ENCODE measurements around the gene SLC66A2.
"Not testable (repeated sequence)": the region's sequence is repeated elsewhere in the genome, so short reads cannot be mapped to it uniquely, and the experiment has no call there.

Gene SLC66A2

DNA sequence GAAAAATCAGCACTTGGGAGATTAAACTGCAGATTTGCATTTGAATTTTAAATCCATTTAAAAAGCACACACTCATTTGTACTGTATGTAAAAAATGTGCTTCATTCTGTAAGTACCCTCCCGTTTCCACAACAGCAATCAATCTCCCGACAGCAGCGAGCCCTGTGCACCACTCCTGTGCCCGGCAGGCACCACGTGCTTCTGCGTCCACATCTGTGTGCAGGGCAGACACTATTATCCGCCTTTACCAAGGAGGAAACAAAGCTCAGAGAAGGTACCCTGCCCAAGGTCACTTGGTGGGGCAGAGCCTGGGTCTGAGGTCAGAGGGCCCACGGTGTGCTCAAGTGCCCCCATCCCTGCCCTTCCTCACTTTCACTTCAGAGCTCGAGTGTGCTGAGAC is 20.5 kb upstream of the SLC66A2 start:
- FAIRE-seq (no peak), DNase-seq (ENCODE audit: extremely low spot score, insufficient read length, low read depth) (no peak)

DNA sequence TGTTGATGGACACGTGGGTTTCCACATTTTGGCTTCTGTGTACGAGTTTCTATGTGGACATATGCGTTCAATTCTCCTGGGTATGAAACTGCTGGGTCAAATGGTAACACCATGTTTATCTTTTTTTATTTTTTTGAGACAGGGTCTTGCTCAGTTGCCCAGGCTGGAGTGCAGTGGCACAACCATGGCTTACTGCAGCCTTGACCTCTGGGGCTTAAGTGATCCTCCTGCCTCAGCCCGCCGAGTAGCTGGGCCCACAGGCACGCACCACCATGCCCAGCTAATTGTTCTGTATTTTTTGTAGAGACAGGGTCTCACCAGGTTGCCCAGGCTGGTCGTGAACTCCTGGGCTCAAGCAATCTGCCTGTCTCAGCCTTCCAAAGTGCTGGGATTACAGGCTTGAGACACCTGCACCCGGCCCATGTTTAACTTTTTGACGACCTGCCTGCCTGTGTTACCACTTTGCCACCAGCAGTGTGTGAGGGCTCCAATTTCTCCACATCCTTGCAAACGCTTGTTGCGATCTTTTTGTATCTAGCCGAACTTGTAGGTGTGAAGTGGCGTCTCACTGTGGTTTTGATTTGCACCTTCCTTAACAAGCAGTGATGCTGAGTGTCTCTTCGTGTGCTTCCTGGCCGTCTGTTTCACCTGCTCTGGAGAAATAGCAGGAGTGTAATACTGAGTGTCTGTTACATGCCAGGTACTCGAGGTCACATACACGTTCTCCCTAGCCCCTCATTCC is 19.9 kb upstream of the SLC66A2 start:
- DNase-seq (ENCODE audit: extremely low spot score, insufficient read length, low read depth) (no peak), FAIRE-seq (no peak)

DNA sequence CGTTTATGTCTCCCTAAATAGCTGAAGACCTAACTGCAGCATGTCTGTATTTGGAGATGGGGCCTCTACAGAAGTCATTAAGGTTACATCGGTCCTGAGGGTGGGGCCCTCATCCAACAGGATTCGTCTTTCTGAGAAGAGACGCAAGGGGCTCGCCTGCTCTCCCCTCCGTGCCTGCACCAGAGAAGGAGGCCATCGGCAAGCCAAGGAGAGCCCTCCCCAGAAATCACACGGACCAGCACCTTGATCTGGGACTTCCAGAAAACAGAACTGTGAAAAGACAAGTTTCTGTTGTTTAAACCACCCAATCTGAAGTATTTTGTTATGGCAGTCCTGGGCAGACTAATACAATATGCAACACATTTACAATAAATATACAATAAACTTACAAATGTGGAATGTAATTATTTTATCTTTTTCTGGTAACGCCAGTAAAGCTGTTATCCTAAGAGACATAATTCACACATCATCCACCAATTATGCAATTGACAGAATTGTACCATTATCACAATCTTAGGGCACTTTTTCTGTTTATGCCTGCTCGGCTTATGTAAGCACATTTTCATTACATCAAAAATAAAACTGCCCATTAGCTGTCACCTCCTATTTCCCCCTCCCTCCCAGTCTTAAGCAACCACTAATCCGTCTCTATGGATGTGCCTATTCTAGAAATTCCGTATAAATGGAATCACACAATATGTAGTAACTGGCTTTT is 19.1 kb upstream of the SLC66A2 start:
- FAIRE-seq (no peak), DNase-seq (ENCODE audit: extremely low spot score, insufficient read length, low read depth) (no peak)

DNA sequence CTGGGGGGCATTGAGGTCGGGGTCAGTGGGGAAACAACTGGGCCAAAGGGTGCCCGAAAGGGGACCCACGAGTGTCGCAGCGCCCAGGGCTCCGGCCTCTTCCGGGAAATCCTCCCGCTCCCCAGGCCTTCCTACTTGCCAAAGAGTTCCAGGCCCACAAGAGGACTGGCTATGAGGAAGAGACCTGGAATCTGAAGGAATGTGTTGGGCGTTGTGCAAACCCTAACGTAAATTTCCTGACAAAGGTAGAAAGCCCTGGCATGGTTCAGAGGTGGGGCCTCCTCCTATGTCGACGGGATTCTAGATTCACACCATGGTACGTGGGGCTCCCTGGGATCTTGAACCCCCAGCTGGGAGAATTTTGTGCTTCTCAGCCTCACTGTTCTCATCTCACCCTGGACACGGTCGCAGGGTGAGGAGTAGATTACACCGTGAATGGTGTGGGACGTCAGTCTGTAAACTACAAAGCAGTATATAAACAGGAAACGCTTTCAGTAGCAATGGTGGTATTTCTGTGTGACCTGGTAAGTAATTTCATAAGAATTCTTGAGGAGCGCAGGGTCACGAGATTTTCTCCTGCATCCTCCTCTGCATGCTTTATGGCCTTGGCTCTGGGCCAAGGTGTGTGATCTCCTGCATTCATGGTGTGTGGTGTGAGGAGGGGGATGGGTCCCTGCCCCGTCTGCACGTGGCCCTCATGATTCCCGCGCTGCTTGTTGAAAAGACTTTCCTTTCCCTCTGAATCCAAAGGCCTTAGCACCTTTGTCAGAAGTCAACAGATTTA is 13.9 kb upstream of the SLC66A2 start:
- DNase-seq (ENCODE audit: extremely low spot score, insufficient read length, low read depth) (no peak), FAIRE-seq (peak; percentile 69)

DNA sequence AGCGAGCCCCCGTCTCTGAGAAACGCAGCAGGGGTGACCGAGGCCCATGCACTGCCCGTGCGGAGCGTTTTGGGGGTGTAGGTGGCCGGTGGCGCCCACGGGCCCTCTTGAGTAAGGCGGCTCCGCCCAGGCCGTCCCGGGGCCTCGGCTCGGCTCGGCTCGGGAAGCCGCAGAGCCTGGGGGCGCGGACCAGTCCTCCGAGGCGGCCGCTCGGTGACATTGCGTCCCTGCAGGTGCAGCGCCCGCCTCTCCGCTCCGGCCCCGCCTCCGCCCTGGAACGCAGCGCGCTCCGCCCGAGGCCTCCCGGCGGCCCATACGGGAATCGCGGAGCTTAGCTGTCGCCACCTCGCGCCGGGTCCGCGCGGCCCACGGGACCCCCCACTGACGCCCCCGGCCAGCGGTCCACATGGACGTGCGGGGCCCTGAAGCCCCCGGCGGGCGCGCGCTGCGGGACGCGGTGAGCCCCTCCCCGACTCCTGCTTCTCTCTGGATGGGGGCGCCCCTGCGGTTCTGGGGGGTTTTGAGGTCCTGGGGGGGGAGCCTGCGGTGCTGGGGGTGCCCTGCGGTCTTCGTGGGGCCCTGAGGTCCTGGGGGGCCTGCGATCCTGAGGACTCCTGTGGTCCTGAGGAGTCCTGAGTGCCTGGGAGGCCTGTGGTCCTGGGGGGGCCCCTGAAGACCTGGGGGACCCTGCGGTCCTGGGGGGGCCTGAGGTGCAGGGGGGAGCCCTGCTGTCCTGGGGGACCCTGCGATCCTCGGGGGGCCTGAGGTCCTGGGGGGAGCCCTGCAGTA is 13.1 kb upstream of the SLC66A2 start, which contains the start of gene HSBP1L1:
Gene HSBP1L1, plus strand, starts transcription at position 314 of the 789 bp plus-strand sequence. Its CDS starts 93 bp downstream, at position 407.
- no peak for DNase-seq (ENCODE audit: extremely low spot score, insufficient read length, low read depth)
- peak; percentile 49 for FAIRE-seq

DNA sequence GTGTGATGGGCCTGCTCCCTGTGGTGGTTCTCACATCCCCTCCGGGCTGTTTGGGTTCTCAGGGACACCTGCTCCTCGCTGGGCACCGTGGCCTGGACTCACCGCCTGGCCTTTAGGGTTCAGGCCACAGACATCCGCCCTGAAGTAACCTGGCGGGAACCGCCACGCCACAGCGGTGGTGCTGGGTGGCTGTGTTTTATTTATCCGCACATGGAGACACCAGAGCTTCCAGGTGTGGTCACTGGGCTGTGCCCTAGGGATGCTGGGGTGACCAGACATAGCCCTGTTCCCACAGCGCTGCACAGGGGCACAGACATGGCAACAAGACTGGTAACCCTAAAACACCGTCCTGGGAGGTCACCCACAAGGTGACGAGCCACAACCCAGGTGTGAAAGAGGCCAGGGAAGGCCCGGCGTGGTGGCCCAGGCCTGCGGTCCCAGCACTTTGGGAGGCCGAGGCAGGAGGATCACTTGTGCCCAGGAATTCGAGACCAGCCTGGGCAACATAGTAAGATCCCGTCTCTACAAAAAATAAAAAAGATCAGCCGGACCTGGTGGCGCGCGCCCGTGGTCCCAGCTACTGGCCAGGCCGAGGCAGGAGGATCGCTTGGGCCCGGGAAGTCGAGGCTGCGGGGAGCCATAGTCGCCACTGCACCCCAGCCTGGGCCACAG is 12.3 kb upstream of the SLC66A2 start:
- no peak for DNase-seq (ENCODE audit: extremely low spot score, insufficient read length, low read depth)
- FAIRE-seq: no peak

DNA sequence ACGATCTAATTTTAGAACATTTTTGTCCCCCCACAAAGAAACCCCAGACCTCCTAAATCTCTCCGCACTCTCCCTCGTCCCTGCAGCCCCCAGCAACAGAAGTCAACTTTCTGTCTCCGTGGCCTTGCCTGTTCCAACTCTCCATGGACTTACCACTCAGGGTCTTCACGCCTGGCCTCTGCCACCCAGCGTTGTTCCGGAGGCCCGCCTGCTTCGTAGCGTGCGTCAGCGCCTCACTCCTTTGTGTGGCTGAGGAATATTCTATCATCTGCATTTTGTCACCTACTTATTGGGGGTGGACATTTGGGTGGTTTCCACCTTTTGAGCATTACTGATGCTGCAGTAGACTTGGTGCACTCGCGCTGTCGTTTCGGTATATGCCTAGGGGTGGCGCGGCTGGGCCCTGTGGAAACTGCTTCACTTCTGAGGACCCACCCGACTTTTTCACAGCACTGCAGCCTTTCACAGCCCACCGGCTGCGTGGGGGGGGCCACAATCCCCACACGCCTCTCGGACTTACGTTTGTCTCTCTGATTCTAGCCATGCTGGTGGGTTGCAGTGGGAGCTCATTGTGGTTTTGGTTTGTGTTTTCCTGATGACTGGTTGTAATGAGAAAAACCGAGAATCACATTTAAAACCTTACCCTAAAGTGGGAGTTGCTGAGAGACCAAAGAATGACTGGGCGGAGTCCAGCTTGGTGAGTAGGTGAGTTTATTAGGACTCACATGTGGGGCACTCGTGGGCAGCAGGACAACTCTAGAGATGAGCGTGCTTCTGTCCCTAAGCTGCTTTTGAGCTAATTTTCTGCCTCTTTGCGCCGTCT is 11.6 kb upstream of the SLC66A2 start:
- peak; percentile 84 for FAIRE-seq
- no peak for DNase-seq (ENCODE audit: extremely low spot score, insufficient read length, low read depth)

DNA sequence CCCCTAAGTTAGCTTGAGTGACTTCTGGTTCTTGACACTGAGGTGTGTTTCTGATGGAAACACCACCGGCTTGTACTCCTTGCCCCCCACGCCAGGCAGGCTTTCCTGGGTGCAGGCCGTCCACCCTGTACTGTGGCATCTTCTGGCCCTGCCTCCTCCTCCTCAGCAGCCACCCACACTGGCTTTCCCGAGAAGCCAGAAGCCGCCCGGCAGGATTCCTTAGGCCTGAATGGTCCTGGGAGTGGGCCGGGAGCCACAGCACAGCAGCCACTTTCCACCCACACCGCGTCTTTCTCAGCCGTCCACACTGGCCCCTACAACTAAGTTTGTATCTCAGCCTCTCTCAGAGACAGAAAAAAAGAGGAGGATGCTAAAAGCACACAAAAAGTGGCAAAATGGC is 10.9 kb upstream of the SLC66A2 start:
- DNase-seq (ENCODE audit: extremely low spot score, insufficient read length, low read depth): no peak
- FAIRE-seq: no peak

DNA sequence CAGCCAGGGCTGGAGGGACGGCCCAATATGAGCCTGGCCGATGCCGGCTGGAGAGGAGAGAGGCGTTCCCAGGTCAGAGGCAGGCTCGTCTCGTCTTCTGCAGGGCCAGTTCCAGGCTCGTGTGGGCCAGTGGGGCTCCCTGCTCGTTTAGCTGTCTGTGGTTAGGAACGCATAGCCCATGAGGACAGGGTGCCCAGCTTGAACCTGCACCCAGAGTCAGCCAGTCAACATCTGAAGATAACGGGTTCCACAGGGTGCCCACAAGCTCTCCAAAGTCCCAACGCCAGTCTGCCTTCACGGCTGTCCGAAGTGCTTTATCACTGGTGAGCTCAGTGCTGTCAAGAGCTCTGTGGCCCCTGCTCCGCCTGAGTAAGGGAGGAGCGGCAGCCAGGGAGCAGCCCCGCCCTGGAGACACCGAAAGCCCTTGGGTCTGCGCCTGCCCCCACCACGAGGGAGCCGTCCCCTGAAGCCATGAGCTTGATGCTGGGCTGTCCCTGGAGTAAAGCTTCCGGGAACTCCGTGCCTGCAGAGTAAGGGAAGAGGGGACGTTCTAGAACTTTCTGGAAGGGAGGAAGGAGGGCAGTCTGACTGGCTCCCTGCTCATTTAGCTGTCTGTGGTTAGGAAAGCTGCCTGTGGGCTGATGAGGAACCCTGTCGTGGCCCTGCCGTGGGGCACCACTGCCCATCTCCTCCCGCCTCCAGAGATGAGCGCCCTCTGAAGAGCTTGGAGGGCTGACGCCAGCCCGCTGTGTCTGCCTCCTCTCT is 10.3 kb upstream of the SLC66A2 start:
- DNase-seq (ENCODE audit: extremely low spot score, insufficient read length, low read depth) (no peak), FAIRE-seq (no peak)

DNA sequence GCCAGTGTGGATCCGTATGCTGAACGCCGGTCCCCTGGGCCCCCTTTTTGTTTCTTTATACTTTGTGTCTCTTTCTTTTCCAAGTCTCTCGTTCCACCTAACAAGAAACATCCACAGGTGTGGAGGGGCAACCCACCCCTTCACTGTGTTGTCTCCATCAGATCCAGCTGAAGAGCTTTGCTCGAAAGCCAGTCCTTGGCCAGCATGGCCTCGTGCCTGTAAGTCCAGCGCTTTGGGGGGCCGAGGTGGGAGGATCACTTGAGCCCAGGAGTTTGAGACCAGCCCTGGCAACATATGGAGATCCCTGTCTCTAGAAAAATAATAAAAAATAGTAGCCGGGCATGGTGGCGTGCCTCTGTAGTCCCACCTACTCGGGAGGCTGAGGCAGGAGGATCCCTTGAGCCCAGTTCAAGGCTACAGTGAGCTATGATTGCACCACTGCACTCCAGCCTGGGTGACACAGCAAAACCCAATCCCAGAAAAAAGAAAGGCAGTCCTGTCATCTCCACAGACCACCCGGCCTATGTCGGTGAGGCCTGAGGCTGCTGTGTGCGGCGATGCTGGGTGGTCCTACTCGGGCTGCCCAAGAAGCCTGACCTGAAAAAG is 9.6 kb upstream of the SLC66A2 start:
- DNase-seq (ENCODE audit: extremely low spot score, insufficient read length, low read depth) (no peak), FAIRE-seq (no peak)

DNA sequence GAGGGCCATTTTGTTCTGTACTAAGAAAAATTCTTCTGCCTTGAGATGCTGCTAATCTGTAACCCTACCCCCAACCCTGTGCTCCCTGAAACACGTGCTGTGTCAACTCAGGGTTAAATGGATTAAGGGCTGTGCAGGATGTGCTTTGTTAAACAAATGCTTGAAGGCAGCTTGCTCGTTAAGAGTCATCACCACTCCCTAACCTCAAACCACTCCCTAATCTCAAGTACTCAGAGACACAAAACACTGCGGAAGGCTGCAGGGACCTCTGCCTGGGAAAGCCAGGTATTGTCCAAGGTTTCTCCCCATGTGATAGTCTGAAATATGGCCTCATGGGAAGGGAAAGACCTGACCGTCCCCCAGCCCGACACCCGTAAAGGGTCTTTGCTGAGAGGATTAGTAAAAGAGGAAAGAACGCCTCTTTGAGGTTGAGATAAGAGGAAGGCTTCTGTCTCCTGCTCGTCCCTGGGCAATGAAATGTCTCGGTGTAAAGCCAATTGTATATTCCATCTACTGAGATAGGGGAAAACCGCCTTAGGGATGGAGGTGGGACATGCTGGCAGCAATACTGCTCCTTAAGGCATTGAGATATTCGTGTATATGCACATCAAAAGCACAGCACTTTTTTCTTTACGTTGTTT is 8.8 kb upstream of the SLC66A2 start:
- not testable (repeated sequence) for DNase-seq (ENCODE audit: extremely low spot score, insufficient read length, low read depth); FAIRE-seq

DNA sequence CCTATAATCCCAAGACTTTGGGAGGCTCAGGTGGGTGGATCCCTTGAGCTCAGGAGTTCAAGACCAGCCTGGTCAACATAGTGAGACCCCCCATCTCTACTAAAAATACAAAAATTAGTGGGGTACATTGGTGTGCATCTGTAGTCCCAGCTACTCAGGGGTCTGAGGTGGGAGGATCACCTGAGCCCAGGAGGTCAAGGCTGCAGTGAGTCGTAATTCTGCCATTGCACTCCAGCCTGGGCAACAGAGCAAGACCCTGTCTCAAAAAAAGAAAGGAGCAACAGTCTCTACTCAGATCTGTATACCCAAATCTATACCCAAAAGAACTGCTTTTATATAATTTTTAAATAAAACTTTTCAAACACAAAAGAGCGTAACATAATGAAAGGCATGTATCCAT is 7.5 kb upstream of the SLC66A2 start:
- no peak for FAIRE-seq
- no peak for DNase-seq (ENCODE audit: extremely low spot score, insufficient read length, low read depth)

DNA sequence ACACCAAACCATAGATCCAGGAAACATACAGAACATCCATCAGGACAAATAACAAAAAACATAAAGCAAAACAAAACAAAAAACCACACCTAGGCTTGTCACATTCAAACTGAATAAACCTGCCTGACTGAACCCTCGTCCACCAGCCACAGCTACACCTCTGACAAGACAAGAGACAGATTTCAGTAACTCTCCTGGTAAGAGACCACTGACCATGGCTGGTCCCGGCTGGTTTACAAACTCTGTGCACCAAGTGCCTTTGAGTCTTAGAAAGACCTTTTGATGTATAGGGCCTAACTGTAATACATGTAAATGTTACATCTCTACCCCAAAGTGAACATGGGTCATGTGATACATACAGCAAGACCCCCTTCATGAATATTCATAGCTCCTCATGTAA is 4.8 kb upstream of the SLC66A2 start:
- FAIRE-seq: no peak
- DNase-seq (ENCODE audit: extremely low spot score, insufficient read length, low read depth): no peak

DNA sequence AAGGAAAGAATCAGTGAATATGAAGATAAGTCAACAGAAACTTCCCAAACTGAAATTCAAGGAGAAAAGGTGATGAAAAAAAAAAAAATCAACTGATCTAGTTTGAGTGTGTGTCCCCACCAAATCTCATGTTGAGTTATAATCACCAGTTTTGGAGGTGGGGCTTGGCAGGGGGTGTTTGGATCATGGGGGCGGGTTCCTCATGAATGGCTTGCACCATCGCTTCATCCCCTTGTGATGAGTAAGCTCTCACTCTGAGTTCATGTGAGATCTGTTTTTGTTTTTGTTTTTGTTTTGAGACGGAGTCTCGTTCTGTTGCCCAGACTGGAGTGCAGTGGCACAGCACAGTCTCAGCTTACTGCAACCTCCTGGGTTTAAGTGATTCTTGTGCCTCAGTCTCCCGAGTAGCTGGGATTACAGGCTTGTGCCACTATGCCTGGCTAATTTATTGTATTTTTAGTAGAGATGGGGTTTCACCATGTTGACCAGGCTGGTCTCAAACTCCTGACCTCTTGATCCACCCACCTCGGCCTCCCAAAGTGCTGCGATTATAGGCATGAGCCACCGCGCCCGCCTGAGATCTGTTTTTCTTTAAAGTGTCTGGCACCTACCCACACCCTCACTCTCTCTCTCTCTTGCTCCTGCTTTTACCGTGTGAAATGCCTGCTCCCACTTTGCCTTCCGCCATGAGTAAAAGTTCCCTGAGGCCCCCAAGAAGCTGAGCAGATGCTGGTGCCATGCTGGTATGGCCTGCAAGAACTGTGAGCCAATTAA is 4.0 kb upstream of the SLC66A2 start:
- no peak for DNase-seq (ENCODE audit: extremely low spot score, insufficient read length, low read depth)
- FAIRE-seq: no peak

DNA sequence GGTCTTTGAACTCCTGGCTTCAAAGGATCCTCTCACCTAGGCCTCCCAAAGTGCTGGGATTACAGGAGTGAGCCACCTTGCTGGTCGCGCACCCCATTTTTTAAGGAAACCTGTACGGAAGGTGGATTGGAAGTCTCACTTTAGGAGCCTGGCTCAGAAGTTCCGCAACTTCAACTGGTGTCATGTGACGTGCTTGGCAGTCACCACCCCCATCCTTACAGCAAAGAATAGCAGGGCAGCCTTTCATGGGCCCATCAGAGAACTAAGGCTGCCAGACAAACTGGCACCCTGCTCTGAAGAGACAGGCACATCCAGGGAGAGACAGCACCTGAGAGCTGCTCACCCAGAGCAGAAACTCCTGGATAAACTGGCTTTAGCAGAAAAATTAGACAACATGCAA is 3.3 kb upstream of the SLC66A2 start:
- DNase-seq (ENCODE audit: extremely low spot score, insufficient read length, low read depth) (no peak), FAIRE-seq (no peak)

DNA sequence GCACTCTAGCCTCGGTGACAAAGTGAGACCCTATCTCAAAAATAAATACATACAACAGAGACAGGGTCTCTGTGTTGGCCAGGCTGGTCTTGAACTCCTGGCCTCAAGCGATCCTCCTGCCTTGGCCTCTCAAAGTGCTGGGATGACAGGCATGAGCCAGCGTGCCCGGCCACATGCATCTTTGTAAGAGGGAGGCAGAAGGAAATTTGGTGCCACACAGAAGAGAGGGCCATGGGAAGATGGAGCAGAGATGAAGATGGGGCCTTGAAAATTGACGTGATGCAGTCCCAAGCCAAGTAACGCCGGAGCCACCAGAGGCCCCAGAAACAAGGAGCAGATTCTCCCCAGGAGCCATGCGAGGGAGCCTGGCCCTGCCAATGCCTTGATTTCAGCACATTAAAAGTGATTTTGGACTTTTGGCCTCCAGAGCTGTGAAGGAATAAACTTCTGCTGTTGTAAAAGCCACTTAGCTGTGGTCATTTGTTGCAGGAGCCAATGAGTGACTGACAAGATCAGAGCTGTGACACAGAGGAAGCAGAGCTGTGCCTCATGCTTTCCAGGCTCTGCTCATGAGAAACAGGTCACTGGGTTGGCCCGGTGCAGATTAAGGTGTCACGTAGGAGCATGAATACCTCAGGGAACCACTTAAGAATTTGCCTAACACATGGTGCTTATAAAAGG is 2.7 kb upstream of the SLC66A2 start:
- DNase-seq (ENCODE audit: extremely low spot score, insufficient read length, low read depth) (no peak), FAIRE-seq (no peak)

Measured in GM18507 (cell line).